ENCODE results near the gene LINC00305.

GRCh38 chr18:64180617-64181016, 31.7 kb upstream of the LINC00305 start:
- TF ChIP-seq CTCF (IDR thresholded peaks at IDR 0.05; ENCODE audit: low read depth, low read length) (no peak), EZH2phosphoT487 (IDR thresholded peaks at IDR 0.05; ENCODE audit: low read depth) (no peak)
